GM18909 (cell line): Measurements from ENCODE around the gene ALS2CL.

ENCODE experiments used
- ATAC-seq: cut with Tn5 transposase; IDR thresholded peaks from one replicate; pipeline ENCODE4 v1.9.1; 2021; ENCODE audit warnings: mild to moderate bottlenecking; ENCODE audit not compliant: unreplicated experiment, poor library complexity

The ALS2CL gene

DNA sequence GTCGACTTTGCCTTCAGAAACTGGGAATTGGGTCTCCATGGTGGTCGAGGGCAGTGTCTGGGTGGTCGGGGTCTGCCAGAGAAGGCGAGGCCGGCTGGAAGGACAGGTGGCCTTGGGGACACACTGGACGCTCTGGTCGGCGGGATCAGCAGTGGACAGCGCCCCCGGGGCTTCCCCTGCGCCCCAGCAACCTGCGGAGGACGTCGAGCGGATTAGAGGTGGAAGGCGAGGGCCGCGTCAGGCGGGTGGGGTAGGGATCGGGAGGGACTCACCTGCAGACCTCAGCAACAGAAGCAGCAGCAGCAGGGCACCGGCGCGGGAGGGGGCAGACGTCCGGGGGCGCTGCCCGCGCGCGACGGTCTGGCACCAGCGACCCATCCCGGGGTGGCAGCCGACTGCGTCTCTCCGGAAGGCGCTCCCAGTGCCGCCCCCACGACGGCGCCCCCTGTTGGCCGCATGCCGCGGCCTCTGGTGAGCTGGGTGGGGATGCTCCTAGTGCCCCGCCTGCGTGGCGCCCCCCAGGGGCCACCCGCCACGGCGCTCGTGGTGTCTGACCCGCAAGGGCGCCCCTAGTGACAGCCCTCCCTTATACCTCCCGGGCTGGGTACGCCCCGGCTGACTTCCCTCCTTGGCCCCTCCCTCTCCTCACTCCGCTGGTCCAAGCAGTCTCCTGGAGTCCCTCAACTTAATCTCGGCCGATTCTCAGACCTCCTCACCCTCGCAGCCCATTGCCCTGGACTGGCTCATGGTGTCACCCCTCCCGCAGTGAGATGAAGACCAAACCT is 24.2 kb upstream of the ALS2CL start, which contains the start of gene PRSS50:
Gene PRSS50, minus strand, starts transcription at position 423 of the 785 bp plus-strand sequence. Its CDS starts 45 bp downstream, at position 378.
- ATAC-seq: no peak

DNA sequence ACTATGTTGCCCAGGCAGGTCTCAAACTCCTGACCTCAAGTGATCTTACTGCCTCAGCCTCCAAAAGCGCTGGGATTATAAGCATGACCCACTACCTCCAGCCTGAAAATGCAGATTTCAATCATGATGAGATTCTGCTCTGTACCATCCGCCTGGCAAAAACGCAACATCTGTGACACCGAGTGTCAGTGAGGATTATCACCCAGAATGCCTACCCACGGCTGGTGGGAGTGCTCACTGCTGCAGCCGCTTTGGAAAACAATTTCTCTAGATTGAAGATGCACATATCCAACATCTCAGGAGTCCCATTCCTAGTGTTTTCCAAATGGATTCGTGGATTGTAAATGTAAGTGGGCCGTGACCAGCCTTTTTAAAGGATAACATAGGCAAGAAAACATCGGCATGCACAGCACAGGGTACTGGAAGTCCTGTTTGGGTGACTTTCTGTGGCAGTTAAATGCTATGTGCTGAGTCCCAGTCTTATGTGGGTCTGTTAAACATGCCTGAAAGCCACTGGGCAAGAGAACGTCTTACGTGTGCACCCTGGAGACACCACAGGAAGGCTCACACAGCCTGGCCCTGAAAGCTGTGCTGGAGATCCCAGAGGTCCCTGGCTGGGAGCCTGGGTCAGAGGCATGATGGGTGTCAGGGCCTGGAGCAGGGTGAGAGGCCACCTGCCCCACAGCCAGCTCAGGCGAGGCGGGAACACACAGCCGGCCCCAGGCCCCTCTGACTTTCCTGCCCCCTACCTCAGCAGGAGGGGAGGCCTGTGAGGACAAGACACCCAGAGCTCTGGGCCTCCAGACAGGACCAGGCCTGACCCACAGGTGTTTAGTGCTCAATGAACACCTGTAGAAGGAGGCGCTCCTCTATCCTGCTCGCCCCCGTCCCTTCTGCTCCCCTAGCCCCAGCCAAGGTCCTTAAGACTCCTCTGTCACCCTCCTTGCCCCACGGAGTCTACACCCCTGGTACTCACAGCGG is 23.3 kb upstream of the ALS2CL start:
- ATAC-seq: no peak

DNA sequence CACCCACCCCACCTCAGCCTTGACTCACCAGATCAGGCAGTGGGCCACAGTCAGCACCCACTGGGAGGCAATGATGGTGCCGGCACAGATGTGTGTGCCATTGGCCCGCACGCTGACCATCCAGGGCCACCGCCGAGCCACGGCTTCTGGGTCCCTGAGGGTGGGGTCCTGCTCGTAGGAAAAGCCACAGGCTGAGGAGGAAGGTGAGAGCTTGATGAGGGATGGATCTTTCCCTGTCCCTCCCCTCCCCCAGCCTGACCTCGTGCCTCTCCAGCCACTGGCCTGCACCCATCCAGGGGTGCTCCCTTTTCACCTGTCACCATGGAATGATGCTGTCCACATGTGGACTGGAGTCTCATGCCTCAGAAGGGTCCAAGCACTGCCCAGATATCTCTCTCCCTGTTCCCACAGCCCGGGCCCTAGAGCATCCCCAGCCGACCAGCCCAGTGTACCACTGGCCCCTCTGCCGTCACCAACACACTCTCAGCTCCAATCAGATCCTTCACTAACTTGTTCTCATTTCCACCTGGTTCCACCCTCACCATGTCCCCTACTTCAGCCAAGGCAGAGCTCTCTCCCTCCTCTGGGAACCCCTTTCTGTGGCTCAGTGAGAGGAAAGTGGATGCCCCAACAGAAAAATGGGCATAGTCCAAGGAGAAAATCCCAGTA is 22.2 kb upstream of the ALS2CL start:
- ATAC-seq: no peak

DNA sequence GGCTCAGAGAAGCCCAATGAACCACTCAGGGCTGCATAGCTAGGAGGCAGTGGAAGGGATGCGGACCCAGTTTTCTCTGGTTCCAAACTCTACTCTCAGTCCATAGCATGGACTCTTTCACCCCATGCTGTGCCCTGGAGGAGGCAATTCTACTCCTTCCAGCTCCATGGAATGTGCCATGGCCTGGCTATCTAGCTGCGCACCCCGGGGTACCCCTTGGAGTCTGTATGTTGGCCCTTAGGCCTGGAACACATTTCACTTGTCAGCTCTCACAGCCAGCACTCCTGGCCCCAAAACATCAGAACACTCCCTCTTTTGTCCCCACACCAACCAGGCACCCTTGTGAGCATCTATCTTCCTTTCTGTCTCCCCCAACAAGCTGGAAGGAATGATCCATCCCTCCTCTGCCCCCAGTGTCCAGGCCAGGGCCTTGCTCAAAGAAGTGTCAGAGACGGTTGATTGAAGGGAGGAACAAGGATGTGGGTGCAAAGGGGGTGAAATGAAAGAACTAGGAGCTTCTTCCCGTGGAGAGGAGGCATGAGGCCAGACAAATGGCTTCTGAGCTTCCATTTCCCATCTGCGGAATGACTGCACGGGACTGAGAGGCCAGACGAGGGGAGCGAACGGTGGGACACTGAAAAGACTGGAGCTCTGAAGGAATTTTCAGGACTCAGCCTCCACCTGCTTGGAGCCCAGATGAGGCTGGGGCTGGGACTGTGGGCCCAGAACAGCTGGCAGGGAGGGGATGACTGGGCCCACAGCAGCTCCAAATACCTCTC is 21.4 kb upstream of the ALS2CL start:
- ATAC-seq: no peak

DNA sequence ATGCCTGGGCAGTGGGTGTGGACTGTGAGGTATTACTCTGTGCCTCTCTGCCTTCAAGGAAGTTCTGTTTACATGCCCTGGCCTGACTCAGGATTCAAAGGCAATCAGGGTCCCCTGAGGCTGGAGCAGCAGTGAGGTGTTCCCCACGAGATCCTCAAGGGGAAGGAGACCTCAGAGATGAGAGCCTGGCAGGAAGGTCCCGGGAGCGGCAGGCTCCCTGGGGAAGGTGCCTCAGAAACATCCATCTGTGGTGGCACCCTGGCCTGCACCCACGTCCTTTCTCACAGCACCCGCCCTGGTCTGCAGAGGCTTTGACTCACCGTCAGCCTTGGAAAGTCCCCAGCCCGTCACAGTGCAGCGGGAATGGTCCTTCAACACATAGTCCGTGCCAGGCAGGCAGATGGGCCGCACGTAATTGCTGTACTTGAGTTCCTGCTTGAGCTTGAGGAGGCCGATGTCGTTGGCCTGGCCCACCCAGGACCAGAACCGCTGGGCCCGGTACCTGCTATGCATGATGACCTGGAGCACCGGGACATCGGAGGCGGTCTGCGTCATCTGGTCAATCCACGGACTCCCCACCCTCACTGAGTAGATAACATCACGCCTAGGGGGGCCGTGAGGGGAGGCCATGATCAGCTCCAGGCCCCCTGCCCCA is 20.5 kb upstream of the ALS2CL start:
- no peak for ATAC-seq

DNA sequence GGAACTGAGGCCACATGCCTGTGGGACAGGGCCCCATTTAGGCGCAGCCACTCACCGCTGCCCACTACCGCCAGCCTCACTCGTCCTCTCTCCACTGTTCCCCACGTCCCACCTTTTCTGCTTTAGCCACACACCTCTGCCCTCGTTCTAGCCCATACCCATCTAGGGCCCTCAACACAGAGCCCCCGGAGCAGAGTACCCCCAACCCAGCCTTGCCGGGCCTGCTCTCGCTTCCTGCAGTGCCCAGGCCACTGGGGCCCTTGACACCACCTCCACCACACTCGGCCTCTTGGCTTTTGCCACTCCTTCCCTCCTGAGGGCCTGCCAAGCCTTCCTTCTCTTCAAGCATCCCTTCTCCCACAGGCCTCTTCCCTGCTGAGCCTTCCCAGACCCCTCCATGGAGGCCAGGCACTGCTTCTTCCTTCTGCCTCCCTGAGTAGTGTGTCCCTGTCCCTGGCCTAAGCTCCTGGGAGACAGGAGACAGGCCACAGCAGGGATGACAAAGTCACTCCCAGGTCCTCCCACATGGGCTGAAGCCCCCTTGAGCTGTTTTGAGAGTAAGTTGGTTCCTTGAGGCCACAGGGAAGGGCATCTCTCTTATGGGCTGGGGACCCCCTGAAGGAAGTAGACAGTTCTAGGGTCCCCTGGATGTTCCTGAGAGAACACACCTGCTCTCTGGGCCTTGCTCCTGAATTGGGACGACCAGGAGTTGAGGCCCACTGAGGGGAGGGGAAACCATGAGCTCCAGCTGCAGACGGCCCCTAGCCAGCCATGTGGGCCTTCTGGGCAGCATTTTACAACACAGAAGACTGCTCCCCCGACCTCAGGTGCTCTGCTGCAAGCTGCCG is 19.8 kb upstream of the ALS2CL start:
- ATAC-seq: no peak

DNA sequence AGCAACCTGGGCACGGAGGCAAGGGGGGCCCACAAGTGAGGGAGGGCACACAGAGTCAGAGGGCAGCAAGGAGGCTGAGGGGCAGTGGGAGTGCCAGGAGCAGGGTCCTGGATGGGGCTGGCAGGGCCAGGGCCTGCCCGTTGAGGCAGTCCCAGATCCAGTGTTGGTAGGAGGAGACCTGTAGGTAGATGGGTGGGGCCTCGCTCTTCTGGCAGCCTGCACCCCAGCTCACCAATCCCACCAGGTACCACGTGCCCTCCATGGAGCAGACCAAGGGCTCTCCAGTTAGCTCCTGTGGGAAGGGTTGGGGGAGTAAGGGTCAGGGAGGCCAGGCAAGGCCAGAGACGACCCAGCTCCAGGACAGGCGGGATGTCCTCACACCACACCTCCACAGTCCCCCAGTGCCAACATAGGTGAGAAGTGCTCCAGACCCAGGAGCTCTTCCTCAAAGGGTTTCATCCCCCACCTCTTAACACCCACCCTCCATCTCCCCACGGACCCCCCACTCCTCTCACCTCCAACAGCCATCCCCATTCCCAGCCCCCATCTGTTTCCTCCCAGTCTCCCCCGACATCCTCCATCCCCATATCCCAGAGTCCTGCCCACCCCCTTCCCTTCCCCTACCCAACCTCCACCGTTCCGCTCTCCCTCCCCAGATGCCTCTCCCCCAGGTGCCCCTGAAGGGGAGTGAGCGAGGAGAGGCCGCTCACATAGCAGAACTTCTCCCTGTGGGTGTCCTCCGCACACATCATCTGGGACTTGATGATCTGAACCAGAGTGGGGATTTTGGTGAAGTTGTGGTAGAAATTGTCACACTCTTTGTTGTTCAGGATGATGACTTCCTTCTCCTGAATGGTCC is 18.9 kb upstream of the ALS2CL start:
- no peak for ATAC-seq

DNA sequence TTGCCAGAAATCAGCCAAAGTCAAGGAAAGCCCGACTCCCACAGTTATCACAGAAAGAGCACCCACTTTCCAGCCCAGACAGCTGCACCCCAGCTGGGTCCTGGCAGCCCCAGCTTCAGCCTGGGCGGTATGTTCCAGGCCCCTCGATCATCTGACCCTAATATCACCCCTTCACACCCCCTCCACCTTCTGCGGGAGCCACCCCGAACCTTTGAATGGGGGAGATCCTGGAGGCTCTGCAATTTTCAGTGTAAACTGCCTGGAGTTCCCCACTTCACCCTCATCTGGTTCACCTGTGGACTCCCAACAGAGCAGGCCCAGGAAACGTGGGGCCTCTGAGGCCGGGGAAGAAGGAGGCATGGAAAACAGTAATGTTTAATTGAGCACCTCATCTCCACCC is 18.3 kb upstream of the ALS2CL start:
- ATAC-seq: no peak

DNA sequence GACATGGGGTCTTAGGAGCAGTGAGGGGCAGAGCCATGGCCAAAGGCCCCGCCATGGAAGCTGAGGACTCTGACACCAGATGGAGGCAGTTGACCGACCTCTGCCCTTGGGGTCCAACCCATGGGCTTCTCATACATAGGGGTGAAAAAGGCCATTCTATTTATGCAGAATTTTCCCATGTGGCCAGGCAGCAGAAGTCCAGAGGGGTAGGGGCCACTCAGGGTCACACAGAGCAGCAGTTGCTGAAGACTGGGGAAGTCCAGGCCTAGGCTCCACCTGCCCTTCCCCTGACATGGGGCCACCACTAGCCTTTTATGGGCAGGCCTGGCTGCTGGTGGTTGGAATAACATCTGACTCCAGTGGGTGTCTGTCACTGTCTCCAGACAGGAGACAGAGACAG is 17.8 kb upstream of the ALS2CL start:
- no peak for ATAC-seq

DNA sequence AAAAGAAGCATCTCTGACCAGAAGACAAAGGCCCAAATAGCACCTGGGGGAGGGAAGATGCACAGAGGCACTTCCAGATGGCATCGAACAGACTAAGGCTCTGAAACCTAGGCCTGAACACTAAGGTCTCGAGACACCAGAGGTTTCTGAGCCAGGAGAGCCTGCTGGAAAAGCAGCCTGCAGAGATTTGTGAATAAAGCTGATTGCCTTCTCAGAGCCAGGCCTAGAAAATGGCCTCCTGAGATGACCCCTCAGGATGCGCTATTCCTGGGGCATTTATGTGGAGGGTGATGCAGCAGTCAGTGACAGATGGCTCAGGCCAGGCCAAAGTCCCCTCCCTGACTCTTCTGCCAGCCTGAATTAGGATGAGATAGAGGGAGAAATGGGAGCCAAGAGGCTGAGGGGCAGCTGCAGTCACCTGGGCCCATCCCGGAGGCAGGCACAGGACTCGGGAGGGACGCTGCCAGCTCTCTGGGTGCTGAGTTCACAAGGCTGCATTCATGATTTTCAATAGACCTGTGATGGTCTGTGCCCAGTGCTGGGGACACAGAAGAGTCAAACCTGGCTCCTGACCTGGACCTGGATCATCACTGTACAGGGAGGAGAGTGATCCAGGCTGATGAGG is 17.3 kb upstream of the ALS2CL start:
- ATAC-seq: no peak

DNA sequence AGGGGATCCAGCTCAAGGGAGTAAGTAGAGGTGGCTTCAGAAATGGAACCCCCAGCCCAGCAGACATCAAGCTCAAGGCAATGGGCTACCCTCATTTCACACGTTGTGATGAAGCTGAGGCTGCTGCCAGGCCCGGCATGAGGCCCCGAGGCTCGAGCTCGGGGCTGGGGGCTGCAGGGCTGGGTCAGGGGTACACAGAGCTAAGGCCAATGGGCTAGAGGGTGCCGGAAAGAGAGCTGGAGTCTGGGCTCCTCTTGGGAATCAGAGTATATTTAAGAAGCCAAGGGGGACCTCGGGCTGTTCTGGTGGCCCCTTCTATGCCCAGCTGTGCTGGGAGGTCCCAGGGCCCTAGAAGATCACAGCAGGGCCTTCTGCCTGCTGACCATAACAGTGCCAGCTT is 16.8 kb upstream of the ALS2CL start:
- ATAC-seq: no peak

DNA sequence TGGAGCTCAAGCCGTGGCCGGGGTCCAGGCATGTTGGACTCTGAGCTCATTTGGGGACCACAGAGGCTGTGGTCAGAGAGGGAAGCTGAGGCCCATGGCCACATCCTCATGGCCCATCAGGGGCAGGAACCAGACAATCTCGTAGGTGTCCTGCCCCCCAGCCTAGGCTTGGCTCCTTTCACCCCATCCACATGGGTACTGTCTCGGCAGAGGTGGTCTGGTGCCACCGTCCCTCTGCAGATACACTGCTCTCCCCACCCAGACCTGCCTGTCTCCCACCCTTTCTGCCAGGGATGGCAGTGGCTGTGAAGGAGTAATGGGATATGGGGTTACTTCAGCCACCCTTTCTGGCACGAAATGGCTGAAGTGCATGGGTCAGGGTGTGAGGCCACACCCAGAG is 16.2 kb upstream of the ALS2CL start:
- no peak for ATAC-seq

DNA sequence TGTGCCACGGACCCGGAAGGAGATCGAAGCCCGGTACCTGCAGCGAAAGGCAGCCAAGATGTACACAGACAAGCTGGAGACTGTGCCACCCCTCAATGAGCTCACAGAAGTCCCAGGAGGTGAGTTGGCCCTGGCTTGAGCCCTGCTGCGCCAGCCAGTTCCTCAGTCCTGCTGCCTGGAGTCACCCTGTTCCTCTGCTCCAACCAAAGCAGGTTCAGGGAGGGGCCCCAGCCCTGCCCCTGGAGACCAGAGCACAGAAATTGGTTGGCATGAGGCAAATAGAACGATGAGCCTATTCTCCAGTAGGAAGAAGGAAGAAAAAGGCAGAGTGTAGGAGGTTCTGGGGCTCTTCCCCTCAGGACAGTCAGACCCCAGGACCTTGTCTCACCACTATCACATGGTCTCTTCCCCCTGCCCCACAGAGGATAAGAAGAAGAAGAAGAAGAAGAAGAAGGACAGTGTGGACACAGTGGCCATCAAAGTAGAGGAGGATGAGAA is 15.7 kb upstream of the ALS2CL start:
- ATAC-seq: no peak

DNA sequence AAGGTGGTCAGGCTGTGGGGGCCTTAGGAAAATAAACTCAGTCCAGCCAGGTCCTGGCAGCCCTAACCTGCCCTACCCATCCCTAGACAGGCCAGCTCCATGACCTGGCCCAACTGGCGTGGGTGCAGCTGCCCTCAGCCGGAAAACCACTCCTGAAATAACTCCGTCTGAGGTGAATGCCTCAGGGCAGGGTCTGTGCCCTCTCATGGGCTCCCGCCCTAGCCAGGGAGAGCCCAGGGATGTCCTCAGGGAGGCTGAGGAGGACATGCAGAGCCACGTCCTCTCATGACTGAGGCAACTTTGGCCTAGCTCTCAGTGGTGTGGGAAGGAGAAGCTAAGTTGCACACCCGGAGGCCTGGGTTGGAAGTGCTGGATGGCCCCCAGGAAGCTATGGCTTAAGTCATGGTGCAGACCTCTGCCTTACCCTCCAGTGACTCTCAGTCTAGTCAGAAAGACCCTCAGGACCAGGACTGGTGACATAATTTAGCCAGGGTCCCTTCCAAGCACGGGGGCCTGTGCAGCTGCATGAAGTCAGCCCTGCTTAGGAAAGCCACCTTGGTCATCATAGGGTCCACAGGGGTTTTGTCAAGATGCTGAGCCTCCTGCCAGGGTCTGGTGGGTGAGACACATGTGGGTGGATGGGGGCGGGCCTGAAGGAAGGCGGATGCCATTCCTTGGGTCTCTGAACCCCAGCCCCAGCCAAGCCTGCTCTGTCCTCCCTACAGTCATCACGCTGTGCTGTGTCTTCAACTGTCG is 15.1 kb upstream of the ALS2CL start:
- ATAC-seq: no peak

DNA sequence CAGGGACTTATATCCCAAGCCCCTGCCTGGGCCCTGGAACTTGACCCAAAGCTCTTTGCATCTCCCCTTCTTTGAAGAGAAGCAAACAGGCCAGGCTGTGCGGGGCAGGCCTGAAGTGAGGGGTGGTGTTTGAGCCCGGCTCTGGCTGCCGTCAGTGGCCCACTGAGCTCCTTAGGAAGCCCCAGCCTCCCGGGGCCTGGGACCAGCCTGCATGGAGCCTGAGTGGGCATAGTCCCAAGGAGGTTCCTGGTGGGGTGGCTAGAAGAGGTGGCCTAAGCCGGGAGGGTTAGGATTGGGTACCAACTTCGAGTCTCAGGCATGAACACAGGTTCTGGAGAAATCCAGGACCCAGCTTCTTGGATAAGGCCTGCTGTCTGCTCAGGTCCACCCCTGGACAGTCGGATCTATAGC is 14.1 kb upstream of the ALS2CL start:
- no peak for ATAC-seq
